ENCODE measurements around the gene FBXW12. TPM values are rescaled to one million over a fixed set of nuclear protein-coding genes. Genes with fewer than 3 reads are reported as not detected.

FBXW12 gene
- total RNA-seq, 1 experiment from 2014 or later = 0.74 TPM

GRCh38 chr3:48413086-48413485 lies 41.1 kb downstream of the FBXW12 start:
- Mint-ChIP-seq H3K36me3 (ENCODE audit: insufficient read depth in 1 of 3, low read depth in 3 of 3) (peaks cover 55 to 99% (median 97%) of the 10 kb centered on the region in 3 experiments), H3K4me3 (no peak overlapping the region; a peak in 1 of 5 replicates)

More at GRCh38 chr3:48413086-48413485, 41.1 kb downstream of the FBXW12 start:
- H4K8ac ChIP-seq (replicated peaks; ENCODE audit: insufficient read length, low read depth, low read length) = no peak overlapping the region
- H2AK5ac ChIP-seq (ENCODE audit: insufficient read length, low read length) = no peak overlapping the region
- H3K4me2 ChIP-seq (ENCODE audit: insufficient read depth, insufficient read length, low read length) = no peak overlapping the region
- no peak overlapping the region for H4K91ac ChIP-seq (ENCODE audit: insufficient read length, low read depth, low read length)
- H2BK20ac ChIP-seq (ENCODE audit: low read depth, low read length, poor library complexity, severe bottlenecking) = no peak overlapping the region
- H3K4ac ChIP-seq (ENCODE audit: low read depth, low read length) = no peak overlapping the region
- no peak overlapping the region for H3K27ac ChIP-seq (ENCODE audit: insufficient read length, low read depth, low read length)
- H3K14ac ChIP-seq (ENCODE audit: insufficient read depth, low read length) = no peak overlapping the region
- no peak overlapping the region for H2BK120ac ChIP-seq (ENCODE audit: low read depth, low read length, poor library complexity, severe bottlenecking)
- no peak for TF ChIP-seq CTCF (conservative IDR thresholded peaks at IDR 0.05)
- DNase-seq = no peak
- no peak overlapping the region for H3T11ph ChIP-seq (ENCODE audit: low read length)
- no peaks in the 10 kb centered on the region for H3K23me2 ChIP-seq (ENCODE audit: insufficient read length, low read depth, low read length, poor library complexity, severe bottlenecking)
- Mint-ChIP-seq H3K27me3 (ENCODE audit: low read depth) (no peaks in the 10 kb centered on the region; the same call in 1 of the 2 replicates), H3K9me3 (no peaks in the 10 kb centered on the region), H3K4me1 (no peaks in the 10 kb centered on the region), H3K27ac (peak overlapping the region in 2 of 3 experiments; percentile 59 to 73; a peak in 4 of 7 replicates)
- WGBS (ENCODE audit: extremely low coverage, insufficient read length, low lambda C conversion rate) = no CpG with 5 or more reads among the region's 8 CpGs
- H3K79me1 ChIP-seq (ENCODE audit: insufficient read depth, low read depth, low read length, poor library complexity, severe bottlenecking) = no peaks in the 10 kb centered on the region
- no peaks in the 10 kb centered on the region for H3K4me1 ChIP-seq (ENCODE audit: insufficient read depth, low read length)
- H2BK15ac ChIP-seq (ENCODE audit: low read depth, low read length) = no peak overlapping the region
- H2BK5ac ChIP-seq (ENCODE audit: insufficient read length, low read length) = no peak overlapping the region
- no peaks in the 10 kb centered on the region for H3K79me2 ChIP-seq (ENCODE audit: insufficient read depth, low read length)
- H3K9me3 ChIP-seq (ENCODE audit: control insufficient read depth, low read depth, low read length) = no peaks in the 10 kb centered on the region
- no peaks in the 10 kb centered on the region for H4K20me1 ChIP-seq (ENCODE audit: control insufficient read depth, insufficient read depth, insufficient read length)
- H2AFZ ChIP-seq (ENCODE audit: low read length) = no peak overlapping the region
- no peak overlapping the region for H3K56ac ChIP-seq (ENCODE audit: insufficient read length, low read depth, low read length)
- H4K5ac ChIP-seq (ENCODE audit: insufficient read length, low read depth, low read length) = no peak overlapping the region
- H2BK12ac ChIP-seq (ENCODE audit: insufficient read length, low read depth, low read length) = no peak overlapping the region
- no peak overlapping the region for H3K18ac ChIP-seq (ENCODE audit: insufficient read length, low read depth, low read length)
- no peak overlapping the region for H3K9ac ChIP-seq (ENCODE audit: extremely low read depth, insufficient read length, low read length)
- H3K27me3 ChIP-seq (ENCODE audit: insufficient read depth, low read length) = no peaks in the 10 kb centered on the region
- H3K23ac ChIP-seq (ENCODE audit: insufficient read length, low read depth, low read length) = no peak overlapping the region
